Hematopoietic multipotent progenitor cell treated with erythropoietin and hydrocortisone succinate and interleukin-3 and kit ligand, for 17 days (in vitro differentiated cells): Measurements from ENCODE around the gene GGT7.
"Not testable (repeated sequence)": the region's sequence is repeated elsewhere in the genome, so short reads cannot be mapped to it uniquely, and the experiment has no call there.

ENCODE experiments used
- DNase-seq: peaks from one replicate; pipeline ENCODE4 v3.0.0-alpha.2; 2015; ENCODE audit warnings: low spot score

Gene GGT7

GRCh38 chr20:34883087-34883688, 10.5 kb upstream of the GGT7 start:
- no peak for DNase-seq

- DNase-seq = no peak
Observed at GRCh38 chr20:34881689-34882088, 9.0 kb upstream of the GGT7 start.

- not testable (repeated sequence) for DNase-seq
Observed at GRCh38 chr20:34880971-34881370, 8.3 kb upstream of the GGT7 start.

GRCh38 chr20:34880215-34880850, 7.7 kb upstream of the GGT7 start:
- no peak for DNase-seq

GRCh38 chr20:34876406-34877282, 4.0 kb upstream of the GGT7 start, which contains the start of gene ACSS2:
Gene ACSS2 (plus strand): TSS chr20:34876612. CDS start chr20:34876646, 34 bp downstream.
- peak; percentile 94 for DNase-seq

- no peak for DNase-seq
Observed at GRCh38 chr20:34875642-34876405, 3.2 kb upstream of the GGT7 start.

GRCh38 chr20:34874094-34874654, 1.5 kb upstream of the GGT7 start:
- peak; percentile 75 for DNase-seq

- DNase-seq = no peak
Observed at GRCh38 chr20:34873583-34874093, 982 bp upstream of the GGT7 start.

GRCh38 chr20:34871966-34872621, 562 bp downstream of the GGT7 start:
- DNase-seq = no peak

- DNase-seq = no peak
Observed at GRCh38 chr20:34871320-34871926, 1.2 kb downstream of the GGT7 start.

- no peak for DNase-seq
Observed at GRCh38 chr20:34864216-34864615, 8.4 kb downstream of the GGT7 start.

- DNase-seq = no peak
Observed at GRCh38 chr20:34863421-34863965, 9.2 kb downstream of the GGT7 start.

GRCh38 chr20:34862724-34863123, 9.9 kb downstream of the GGT7 start:
- no peak for DNase-seq

GRCh38 chr20:34861386-34862084, 11.1 kb downstream of the GGT7 start:
- no peak for DNase-seq

GRCh38 chr20:34859826-34860545, 12.7 kb downstream of the GGT7 start:
- DNase-seq = no peak

- no peak for DNase-seq
Observed at GRCh38 chr20:34859367-34859766, 13.3 kb downstream of the GGT7 start.

- no peak for DNase-seq
Observed at GRCh38 chr20:34852298-34852697, 20.4 kb downstream of the GGT7 start.

- DNase-seq = no peak
Observed at GRCh38 chr20:34850969-34851368, 21.7 kb downstream of the GGT7 start.

- no peak for DNase-seq
Observed at GRCh38 chr20:34849778-34850177, 22.9 kb downstream of the GGT7 start.
